ENCODE data around the gene ENOX1. TPM values are rescaled to one million over a fixed set of nuclear protein-coding genes. Genes with fewer than 3 reads are reported as not detected.

The ENOX1 gene
- polyA plus RNA-seq, 1 donor from 2014 or later, result not detected

DNA sequence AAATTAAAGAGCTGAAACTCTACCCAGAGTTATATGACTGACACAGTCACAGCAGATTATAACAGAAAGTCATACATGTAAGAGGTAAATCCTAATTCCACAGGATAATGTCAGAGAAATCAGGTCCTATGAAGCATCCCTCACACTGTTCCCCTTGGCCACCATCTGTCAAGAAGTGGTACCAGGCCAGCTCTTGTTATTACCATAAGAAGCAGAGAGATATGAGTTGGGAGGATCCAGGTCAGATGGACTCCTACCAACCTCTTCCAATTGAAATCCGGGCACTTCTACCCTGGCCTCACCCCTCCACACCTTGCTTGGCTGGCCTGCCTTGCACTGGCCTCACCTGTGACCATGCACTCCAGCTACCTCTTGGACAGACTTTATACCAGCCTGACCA, 410.2 kb downstream of the ENOX1 start:
- H3K27me3 Mint-ChIP-seq, result peaks cover 7% of the 10 kb centered on the region
- H3K4me3 Mint-ChIP-seq, result no peak overlapping the region
- peaks cover 2% of the 10 kb centered on the region for H3K36me3 Mint-ChIP-seq
- no peak overlapping the region for H3K27ac Mint-ChIP-seq
- H3K9me3 Mint-ChIP-seq, result peaks cover 3 to 5% (median 5%) of the 10 kb centered on the region in 3 donors
- H3K4me1 Mint-ChIP-seq, result peaks cover 0 to 2% (median 0%) of the 10 kb centered on the region in 3 donors

DNA sequence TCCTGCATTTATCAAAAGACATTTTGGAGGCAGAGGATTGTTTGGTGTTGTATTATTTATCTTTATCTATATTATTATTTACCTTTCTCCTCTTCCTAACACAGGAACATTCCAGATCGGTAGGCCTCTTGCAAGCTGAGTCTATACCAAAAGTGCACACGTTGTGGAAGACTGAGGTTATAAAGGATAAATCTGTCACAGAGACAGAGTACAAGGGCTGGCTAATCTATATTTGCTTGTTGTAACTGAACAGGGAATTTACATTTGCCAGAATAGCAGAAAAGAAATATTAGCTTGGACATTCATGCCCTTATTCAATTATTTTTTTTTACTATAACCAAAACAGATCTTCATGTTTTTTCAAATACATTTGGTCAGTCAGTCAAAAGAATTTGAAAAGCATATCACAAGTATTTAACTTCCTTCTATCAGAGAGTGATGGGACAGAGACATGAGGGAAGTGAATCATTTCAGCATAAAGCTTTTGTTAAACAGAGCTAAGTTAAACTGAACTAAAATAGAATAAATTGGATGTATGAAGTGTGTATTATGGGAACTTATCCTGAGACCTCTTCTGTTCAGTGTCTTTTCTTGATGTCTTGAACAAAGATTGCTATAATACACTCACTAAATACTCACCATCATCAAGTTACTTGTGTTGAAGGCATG, 410.8 kb downstream of the ENOX1 start:
- H3K27me3 Mint-ChIP-seq, result peaks cover 7% of the 10 kb centered on the region
- no peak overlapping the region for H3K27ac Mint-ChIP-seq
- peaks cover 0 to 2% (median 0%) of the 10 kb centered on the region in 3 donors for H3K4me1 Mint-ChIP-seq
- H3K4me3 Mint-ChIP-seq, result no peak overlapping the region
- H3K36me3 Mint-ChIP-seq, result peaks cover 2% of the 10 kb centered on the region
- peaks cover 3 to 5% (median 5%) of the 10 kb centered on the region in 3 donors for H3K9me3 Mint-ChIP-seq

DNA sequence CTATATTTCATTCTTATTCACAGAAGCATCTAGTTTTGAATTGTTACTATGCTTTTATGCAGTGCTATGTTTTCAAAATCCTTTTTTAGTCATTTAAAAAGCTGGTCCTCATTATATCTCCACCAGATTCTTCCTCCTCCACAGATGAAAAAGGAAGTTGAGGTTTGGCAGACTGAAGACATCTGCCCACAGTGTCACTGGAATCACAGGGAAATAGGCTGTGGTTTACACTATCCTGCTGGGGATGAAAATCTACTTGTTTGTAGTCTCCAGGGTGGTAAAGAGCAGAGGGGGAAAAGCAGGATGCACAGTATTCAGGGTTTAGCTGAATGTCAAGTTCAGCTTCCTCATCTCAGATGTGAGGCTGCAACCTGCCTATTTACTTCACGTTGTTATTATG, 412.2 kb downstream of the ENOX1 start:
- peaks cover 2% of the 10 kb centered on the region for H3K36me3 Mint-ChIP-seq
- peaks cover 2 to 4% (median 2%) of the 10 kb centered on the region in 3 donors for H3K9me3 Mint-ChIP-seq
- no peak overlapping the region for H3K4me3 Mint-ChIP-seq
- no peak overlapping the region for H3K27ac Mint-ChIP-seq
- H3K4me1 Mint-ChIP-seq, result peaks cover 0 to 5% (median 3%) of the 10 kb centered on the region in 3 donors
- peaks cover 6% of the 10 kb centered on the region for H3K27me3 Mint-ChIP-seq

DNA sequence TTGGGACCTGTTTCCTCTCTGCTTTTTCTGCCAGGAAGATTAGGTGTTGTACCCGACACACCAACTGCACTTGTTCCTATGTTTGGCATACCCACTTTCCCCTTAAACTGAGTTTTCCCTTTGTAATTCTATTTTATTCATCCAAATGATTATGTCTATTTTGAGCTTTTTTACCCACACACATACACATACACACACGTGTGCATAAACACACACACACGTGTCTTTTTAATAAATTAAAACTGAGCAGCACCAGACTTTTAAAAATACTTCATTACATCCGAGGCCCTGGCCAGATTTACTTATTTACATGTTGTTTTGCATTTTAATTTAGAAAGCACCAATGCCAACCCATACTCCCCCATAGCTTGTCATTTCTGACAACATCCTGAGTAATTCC, 413.4 kb downstream of the ENOX1 start:
- Mint-ChIP-seq H3K27ac (no peak overlapping the region), H3K36me3 (peaks cover 2% of the 10 kb centered on the region), H3K4me1 (peaks cover 0 to 13% (median 5%) of the 10 kb centered on the region in 3 donors), H3K9me3 (peaks cover 0 to 2% (median 0%) of the 10 kb centered on the region in 3 donors), H3K4me3 (no peak overlapping the region), H3K27me3 (peaks cover 5% of the 10 kb centered on the region)

DNA sequence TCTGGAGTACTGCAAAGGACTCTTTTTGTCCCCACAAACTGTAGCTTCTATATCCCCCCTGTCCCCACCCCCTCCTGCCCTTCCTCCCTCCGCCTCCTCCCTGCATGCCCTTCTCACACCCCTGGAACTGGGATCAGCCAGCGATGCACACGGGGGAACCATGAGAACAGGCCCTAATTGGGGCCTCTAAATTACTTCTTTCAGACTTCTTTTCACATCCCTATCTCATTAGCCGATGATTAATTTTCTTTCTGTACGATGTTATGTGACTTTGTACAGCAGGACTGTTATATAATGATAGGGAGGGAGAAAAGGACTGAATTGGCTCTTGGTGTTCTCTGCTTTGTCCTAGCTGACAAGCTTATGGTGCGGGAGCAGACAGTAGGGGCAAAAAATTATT, 415.9 kb downstream of the ENOX1 start:
- no peaks in the 10 kb centered on the region for H3K36me3 Mint-ChIP-seq
- H3K4me1 Mint-ChIP-seq, result peaks cover 9 to 20% (median 14%) of the 10 kb centered on the region in 3 donors
- no peak overlapping the region for H3K27ac Mint-ChIP-seq
- H3K4me3 Mint-ChIP-seq, result no peak overlapping the region
- H3K9me3 Mint-ChIP-seq, result peaks cover 0 to 2% (median 0%) of the 10 kb centered on the region in 3 donors
- H3K27me3 Mint-ChIP-seq, result peaks cover 5% of the 10 kb centered on the region

DNA sequence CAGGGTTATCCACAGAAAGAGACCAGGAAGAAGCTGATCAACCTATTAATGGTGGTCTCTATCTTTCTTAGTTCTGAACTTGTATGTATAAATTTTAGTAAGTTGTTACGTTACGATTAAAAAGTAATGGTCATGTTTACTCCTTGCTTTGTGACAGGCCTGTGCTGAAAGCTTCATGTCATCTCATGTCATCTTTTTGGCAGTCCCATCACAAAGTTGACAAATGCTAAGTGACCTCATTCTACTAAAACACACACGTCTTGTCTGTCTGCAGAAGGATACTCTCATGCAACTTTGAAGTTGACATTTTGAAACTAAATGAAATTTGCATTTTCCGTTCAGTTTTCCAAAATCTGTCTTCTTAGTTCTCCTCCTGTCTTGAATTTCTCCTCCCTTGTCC, 417.5 kb downstream of the ENOX1 start:
- Mint-ChIP-seq H3K27ac (peak overlapping the region in 1 of 3 donors; percentile 28), H3K27me3 (peaks cover 3% of the 10 kb centered on the region), H3K4me3 (no peak overlapping the region)

DNA sequence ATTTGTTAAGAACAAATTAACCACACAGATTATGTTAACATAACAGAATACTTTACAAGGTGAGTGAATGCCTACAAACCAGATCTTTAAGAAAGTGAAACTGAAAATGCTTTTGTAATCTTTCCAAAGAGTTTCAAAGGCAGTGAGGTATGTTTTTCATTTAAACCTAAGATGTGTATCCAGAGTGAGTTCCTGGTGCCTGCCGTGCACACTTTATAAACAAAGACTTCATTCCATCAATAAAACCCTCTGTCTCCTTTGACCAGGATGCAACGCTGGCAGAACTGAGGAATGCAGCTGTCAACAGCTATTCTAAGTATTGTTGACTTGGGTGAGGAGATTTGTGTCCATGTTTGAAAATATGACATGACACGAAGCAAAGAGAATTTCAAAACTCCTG, 418.8 kb downstream of the ENOX1 start:
- Mint-ChIP-seq H3K36me3 (no peaks in the 10 kb centered on the region), H3K27ac (no peak overlapping the region), H3K4me1 (peaks cover 9 to 20% (median 13%) of the 10 kb centered on the region in 3 donors), H3K4me3 (peak overlapping the region in 3 of 4 donors; percentile 18 to 65 (median 48)), H3K27me3 (peaks cover 3% of the 10 kb centered on the region), H3K9me3 (peaks cover 0 to 2% (median 0%) of the 10 kb centered on the region in 3 donors)

More for the DNA sequence above, 417.5 kb downstream of the ENOX1 start:
- no peaks in the 10 kb centered on the region for H3K36me3 Mint-ChIP-seq
- H3K4me1 Mint-ChIP-seq, result peaks cover 9 to 20% (median 14%) of the 10 kb centered on the region in 3 donors
- H3K9me3 Mint-ChIP-seq, result peaks cover 0 to 2% (median 0%) of the 10 kb centered on the region in 3 donors

DNA sequence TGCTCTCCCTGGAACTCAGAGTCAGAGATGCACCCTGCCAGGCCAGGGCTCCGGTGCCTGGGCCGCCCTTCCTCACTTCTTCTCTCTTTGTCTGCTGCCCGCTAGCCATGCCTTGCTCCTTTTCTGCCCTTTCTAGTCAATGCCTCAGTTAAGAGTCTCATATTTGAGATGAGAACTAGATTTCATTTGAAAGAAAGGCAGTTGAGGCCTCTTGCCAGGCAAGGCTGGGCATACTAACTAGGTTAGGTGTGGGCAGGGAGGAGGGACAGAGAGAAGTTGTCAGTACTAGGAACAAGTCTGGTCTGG, 421.8 kb downstream of the ENOX1 start:
- Mint-ChIP-seq H3K4me3 (no peak overlapping the region), H3K27ac (no peak overlapping the region), H3K4me1 (peaks cover 9 to 15% (median 13%) of the 10 kb centered on the region in 3 donors)

DNA sequence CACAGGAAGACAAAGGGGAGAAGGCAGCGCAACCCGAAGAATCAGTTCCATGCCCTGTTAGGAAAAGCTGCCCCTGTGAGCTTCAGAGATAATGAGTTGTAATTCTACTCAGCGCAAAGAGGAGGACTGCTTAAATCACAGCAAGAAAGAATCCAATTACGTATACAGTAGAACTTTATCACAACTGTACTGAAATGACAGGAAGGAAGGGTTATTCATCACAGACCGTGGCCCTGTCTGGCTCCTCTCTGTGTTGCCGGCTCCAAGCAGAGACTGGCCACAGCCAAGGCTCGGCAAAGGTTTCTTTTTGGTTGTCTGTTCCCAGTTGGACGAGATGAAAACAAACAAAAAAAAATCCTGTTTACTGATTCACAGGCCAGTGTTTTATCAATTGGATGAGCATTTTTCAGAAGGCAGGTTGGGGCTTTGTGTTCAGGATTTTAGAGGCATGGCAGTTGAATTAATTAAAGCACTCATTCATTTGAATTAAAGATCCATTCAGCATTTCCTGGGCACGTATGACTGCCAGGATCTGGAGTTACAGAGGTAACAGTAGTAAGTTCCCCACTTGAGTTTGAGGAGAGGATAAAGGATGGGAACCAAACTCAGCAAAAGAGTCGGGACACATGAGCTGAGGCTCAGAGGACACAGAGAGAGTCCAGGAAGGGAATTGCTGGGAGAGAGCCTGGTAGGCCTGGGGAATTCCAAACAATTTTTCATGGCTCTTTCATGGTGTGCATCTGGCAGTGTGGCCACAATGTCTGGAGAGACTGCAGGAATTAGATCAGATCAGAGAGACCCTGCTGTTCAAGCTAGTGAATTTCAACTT, 422.3 kb downstream of the ENOX1 start:
- Mint-ChIP-seq H3K27ac (no peak overlapping the region), H3K36me3 (no peaks in the 10 kb centered on the region), H3K27me3 (no peaks in the 10 kb centered on the region), H3K4me3 (no peak overlapping the region), H3K4me1 (peaks cover 9 to 12% (median 11%) of the 10 kb centered on the region in 3 donors), H3K9me3 (no peaks in the 10 kb centered on the region)

More for the DNA sequence above, 421.8 kb downstream of the ENOX1 start:
- H3K36me3 Mint-ChIP-seq, result no peaks in the 10 kb centered on the region
- H3K27me3 Mint-ChIP-seq, result no peaks in the 10 kb centered on the region
- no peaks in the 10 kb centered on the region for H3K9me3 Mint-ChIP-seq

DNA sequence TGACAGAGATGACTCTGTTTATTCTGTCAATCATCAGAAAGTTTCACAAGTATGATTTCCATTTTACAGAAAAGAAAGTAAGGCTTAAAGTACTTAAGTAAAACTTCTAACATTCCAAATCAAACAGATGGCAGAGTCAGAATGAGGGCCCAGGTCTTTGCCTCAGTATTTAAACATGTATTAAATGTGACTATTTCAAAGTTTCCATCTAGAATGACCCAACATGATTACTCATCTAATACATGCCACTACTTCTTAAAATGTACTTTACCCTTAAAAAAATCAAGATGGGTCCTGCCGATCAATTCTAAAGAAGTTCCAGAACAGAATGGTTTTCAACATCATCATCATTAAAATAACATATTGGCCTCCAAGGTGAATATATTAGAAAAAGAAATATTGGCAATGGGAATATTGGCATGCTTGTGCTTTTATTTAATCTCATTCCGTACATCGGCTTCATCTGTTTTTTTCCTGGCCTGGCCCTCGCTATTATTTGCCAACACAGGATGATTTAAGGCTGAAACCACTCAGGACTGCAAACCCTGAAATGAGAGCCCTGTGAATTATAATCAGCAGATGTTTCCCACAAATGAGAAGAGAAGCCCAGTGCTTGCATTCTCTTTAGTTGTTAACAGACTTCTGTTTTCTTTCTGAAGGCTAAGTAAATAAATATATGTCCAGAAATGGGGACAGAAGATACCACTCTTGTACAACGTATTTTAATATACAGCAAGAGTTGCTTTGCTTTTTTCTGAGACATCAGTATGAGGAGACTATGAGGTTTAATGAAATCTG, 423.4 kb downstream of the ENOX1 start:
- H3K4me3 Mint-ChIP-seq, result no peak overlapping the region
- H3K36me3 Mint-ChIP-seq, result no peaks in the 10 kb centered on the region
- peaks cover 6 to 9% (median 9%) of the 10 kb centered on the region in 3 donors for H3K4me1 Mint-ChIP-seq
- no peak overlapping the region for H3K27ac Mint-ChIP-seq
- H3K27me3 Mint-ChIP-seq, result no peaks in the 10 kb centered on the region
- no peaks in the 10 kb centered on the region for H3K9me3 Mint-ChIP-seq

DNA sequence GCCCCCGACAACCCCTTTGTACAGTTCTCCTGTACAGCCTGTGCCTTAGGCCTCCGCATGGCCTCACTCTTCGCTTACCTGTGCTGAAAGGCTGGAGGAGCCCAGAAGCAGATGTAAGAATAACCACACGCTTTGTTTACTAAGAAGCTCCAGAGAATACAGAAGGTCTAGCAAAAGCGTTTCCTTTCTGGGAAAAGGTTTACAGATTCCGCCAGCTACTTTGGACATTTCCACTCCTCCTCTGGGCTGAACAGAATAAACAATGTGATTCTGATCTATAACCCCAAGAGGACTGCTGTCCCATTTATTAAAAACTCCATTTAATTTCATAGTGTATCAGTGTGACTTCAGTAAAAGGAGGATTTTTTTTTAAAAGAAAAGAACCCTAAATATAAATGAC, 424.2 kb downstream of the ENOX1 start:
- H3K4me1 Mint-ChIP-seq, result peaks cover 0 to 3% (median 3%) of the 10 kb centered on the region in 3 donors
- no peak overlapping the region for H3K4me3 Mint-ChIP-seq
- no peaks in the 10 kb centered on the region for H3K36me3 Mint-ChIP-seq
- H3K27ac Mint-ChIP-seq, result no peak overlapping the region
- no peaks in the 10 kb centered on the region for H3K27me3 Mint-ChIP-seq
- no peaks in the 10 kb centered on the region for H3K9me3 Mint-ChIP-seq

DNA sequence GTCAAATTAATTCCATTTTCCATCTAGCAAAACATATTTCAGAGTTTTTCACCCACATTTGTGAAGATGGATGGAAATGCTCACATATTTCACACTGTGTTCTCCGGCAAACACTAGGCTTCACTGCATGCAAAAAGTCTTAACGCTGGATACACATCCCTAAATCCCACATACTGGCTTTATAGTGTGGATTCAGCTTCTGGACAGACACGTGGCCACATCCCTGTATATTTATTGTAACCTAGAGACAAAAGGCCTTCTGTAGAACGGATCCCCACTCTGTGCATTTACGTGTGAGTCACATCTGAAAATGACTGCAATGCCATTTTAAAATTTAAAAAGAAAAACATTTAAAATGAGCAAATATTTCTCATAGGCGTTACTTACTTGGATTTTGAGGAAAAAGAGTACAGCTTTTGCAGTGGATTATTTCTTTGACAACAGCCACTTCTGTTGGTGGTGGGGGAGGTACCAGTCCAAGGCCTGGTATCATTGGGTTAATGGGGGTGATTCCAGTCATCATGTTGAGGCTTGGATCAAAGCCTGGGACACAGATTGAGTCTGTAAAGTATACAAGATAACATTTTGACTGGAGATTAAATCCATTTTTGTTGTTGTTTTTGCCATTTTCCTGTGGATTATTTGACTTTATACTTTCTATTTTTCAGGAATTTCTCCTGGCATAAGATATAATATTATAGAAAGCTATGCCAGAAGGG, 425.7 kb downstream of the ENOX1 start:
- Mint-ChIP-seq H3K27ac (no peak overlapping the region), H3K4me3 (no peak overlapping the region), H3K27me3 (no peaks in the 10 kb centered on the region), H3K4me1 (no peaks in the 10 kb centered on the region), H3K9me3 (no peaks in the 10 kb centered on the region), H3K36me3 (no peaks in the 10 kb centered on the region)

DNA sequence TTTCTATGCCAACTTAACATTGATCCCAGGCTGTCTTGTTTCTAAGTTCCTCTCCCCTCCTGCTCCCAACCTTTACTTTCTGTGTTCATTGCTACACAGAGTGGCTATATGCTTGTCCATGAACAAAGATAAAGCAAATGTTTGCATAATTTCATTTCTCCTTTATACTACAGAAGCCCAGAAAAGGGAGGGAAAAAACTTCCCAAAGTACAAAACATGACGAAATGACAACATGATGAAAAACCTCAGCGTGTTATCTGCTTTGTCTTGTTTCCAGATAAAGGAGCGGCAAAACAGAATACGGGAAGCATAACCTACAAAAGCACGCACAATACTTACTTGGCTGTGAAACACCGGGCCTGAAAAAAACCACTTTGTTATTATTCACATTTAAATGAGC, 426.6 kb downstream of the ENOX1 start:
- H3K4me1 Mint-ChIP-seq, result no peaks in the 10 kb centered on the region
- no peaks in the 10 kb centered on the region for H3K9me3 Mint-ChIP-seq
- no peak overlapping the region for H3K27ac Mint-ChIP-seq
- H3K4me3 Mint-ChIP-seq, result no peak overlapping the region
- no peaks in the 10 kb centered on the region for H3K36me3 Mint-ChIP-seq
- no peaks in the 10 kb centered on the region for H3K27me3 Mint-ChIP-seq

DNA sequence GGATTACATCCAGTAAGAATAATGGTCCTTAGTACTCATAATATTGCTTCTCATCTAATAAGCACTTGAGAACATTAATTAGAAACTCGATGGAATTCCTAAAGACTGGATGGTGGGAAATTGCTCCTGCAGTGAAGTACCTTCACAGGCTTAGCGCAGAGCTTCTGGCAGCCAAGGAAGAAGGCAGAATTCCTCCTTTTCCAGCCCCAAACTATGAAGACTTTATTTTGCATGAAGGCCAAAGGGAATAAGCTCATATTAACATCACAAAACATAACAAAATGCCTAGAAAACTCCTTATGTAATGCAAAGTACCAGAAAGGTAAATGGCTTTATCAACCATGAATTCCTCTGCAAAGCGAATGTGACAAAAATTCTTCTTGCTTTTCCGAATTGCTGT, 427.2 kb downstream of the ENOX1 start:
- H3K36me3 Mint-ChIP-seq, result no peaks in the 10 kb centered on the region
- H3K9me3 Mint-ChIP-seq, result no peaks in the 10 kb centered on the region
- H3K27ac Mint-ChIP-seq, result no peak overlapping the region
- H3K4me1 Mint-ChIP-seq, result no peaks in the 10 kb centered on the region
- H3K4me3 Mint-ChIP-seq, result no peak overlapping the region
- H3K27me3 Mint-ChIP-seq, result no peaks in the 10 kb centered on the region
